Duodenal mucosa (tissue), 2 donors: ENCODE results near the gene GRIN3B.

ENCODE experiments used
- H3K27ac ChIP-seq: one replicate; pipeline ENCODE4 v1.7.0; 2013; ENCODE audit warnings: low read depth, low read length
- H3K27me3 ChIP-seq, 2 donors: one replicate each; pipeline ENCODE4 v1.7.0; 2013; ENCODE audit warnings: low read length in 2 of 2, control low read depth in 1 of 2; ENCODE audit not compliant: insufficient read depth in 2 of 2, control insufficient read depth in 1 of 2
- H3K36me3 ChIP-seq, 2 donors: one replicate each; pipeline ENCODE4 v1.7.0; 2013; ENCODE audit warnings: low read length in 2 of 2, control low read depth in 1 of 2; ENCODE audit not compliant: insufficient read depth in 2 of 2, control insufficient read depth in 1 of 2
- H3K4me1 ChIP-seq, 2 donors: one replicate each; pipeline ENCODE4 v1.7.0; 2013; ENCODE audit warnings: low read length in 2 of 2, control low read depth in 1 of 2; ENCODE audit not compliant: insufficient read depth in 2 of 2, control insufficient read depth in 1 of 2
- H3K4me3 ChIP-seq, 2 donors: one replicate each; pipeline ENCODE4 v1.7.0; 2013; ENCODE audit warnings: low read length in 2 of 2, low read depth in 1 of 2
- H3K9ac ChIP-seq, 2 donors: one replicate each; pipeline ENCODE4 v1.7.0; 2013; ENCODE audit warnings: low read length in 2 of 2, low read depth in 1 of 2
- H3K9me3 ChIP-seq, 2 donors: one replicate each; pipeline ENCODE4 v1.7.0; 2013; ENCODE audit warnings: low read length in 2 of 2, control low read depth in 1 of 2; ENCODE audit not compliant: control insufficient read depth in 1 of 2

Gene GRIN3B

DNA sequence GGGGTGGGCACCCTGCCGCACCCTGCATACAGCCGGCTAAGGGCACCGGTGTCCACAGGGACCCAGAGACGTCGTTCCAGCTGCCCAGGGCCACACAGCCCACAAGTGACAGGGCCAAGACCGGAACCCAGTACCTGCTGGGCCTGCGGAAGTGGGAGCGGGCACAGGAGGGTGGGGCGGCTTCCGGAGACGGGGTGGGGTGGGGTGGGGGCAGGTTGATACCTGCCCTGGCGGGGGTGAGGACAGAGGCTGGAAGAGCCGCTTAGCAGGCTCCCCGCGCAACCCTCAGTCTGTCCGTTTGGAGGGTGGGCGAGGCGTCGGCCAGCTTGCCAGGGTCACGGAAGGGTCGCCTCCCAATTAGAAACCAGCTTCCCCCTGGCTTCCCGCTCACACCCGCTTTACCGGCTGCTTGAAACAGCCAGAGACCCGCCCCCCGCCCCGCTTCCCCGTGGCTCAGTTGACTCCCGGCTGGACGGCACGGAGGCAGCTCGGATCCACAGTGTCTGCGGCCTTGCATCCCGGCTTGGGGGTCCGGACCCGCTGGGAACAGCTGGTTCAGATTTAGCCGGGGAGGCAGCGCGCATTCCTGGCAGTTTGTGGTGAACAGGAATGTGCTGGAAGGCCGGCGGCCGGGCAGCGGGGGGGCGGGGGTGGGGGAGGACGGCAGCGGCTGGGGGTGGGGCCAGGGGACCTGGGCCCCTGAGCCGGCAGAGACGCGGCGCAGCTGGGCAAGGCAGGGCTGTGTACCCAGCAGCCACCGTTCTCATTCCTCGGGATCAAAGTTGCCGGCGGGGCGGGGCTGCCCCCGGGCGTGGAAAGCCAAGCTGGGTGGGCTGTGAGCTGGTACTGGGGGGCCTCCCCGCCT lies 28.1 kb downstream of the GRIN3B start:
- Histone ChIP-seq H3K9ac (peak overlapping the region; percentile 59 to 66), H3K4me1 (peaks cover 0 to 32% of the 10 kb centered on the region in 2 donors), H3K27me3 (no peaks in the 10 kb centered on the region), H3K27ac (peak overlapping the region; percentile 80), H3K4me3 (peak overlapping the region; percentile 72 to 78), H3K36me3 (peaks cover 0 to 13% of the 10 kb centered on the region in 2 donors), H3K9me3 (no peaks in the 10 kb centered on the region)

DNA sequence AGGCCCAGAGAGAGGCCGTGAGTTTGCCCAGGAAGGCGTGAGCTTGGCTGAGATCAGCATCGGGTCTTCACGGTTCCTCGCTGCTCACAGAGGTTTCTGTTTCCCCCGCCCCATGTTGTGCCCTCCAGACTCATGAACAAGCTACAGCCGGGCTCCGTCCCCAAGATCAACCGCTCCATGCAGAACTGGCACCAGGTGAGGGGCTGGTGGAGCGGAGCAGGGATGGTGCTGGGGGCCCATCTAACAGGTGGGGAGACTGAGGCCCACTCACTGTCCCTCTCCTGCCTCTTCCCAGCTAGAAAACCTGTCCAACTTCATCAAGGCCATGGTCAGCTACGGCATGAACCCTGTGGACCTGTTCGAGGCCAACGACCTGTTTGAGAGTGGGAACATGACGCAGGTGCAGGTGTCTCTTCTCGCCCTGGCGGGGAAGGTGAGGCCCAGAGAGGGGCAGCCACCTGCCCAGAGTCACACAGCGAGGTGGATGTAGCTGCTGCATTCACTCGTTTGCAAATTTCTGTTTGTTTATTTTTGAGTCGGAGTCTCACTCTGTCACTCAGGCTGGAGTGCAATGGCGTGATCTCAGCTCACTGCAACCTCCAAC lies 32.1 kb downstream of the GRIN3B start:
- H3K4me3 ChIP-seq = no peak overlapping the region
- H3K9ac ChIP-seq = no peak overlapping the region
- no peaks in the 10 kb centered on the region for H3K27me3 ChIP-seq
- H3K9me3 ChIP-seq = no peaks in the 10 kb centered on the region
- H3K27ac ChIP-seq = no peak overlapping the region
- H3K4me1 ChIP-seq = peaks cover 0 to 23% of the 10 kb centered on the region in 2 donors
- peaks cover 0 to 20% of the 10 kb centered on the region in 2 donors for H3K36me3 ChIP-seq

DNA sequence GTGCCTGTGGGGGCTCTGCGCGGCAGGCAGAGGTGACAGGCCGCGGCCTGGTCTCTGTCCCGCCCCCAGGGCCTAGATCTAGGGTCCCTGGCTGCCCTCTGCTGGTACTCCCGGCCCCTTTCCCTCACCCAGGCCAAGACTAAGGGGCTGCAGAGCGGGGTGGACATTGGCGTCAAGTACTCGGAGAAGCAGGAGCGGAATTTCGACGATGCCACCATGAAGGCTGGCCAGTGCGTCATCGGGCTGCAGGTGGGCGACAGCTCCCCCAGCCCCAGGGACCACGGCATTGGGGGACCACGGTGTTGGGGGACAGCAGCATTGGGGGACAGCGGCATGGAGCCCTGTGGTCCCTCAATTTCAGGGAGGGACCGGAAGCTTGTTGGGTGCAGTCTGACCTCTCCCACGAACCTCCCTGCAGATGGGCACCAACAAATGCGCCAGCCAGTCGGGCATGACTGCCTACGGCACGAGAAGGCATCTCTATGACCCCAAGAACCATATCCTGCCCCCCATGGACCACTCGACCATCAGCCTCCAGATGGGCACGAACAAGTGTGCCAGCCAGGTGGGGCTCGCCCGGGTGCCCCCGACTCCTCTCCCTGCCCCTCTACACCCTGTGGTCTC lies 35.9 kb downstream of the GRIN3B start:
- Histone ChIP-seq H3K4me3 (no peak overlapping the region), H3K4me1 (peaks cover 15 to 35% of the 10 kb centered on the region in 2 donors), H3K27me3 (no peaks in the 10 kb centered on the region), H3K9me3 (no peaks in the 10 kb centered on the region), H3K27ac (no peak overlapping the region), H3K36me3 (peaks cover 0 to 17% of the 10 kb centered on the region in 2 donors), H3K9ac (no peak overlapping the region)

DNA sequence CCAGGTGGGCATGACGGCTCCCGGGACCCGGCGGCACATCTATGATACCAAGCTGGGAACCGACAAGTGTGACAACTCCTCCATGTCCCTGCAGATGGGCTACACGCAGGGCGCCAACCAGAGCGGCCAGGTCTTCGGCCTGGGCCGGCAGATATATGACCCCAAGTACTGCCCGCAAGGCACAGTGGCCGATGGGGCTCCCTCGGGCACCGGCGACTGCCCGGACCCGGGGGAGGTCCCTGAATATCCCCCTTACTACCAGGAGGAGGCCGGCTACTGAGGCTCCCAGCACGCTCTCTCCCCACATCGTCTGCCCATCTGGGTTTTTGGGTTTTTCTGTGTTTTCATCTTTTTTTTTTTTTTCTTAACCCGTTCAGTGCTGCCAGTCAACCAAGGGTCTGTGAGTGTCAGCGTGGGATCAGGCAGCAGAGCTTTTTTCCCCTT lies 37.4 kb downstream of the GRIN3B start:
- no peak overlapping the region for H3K27ac ChIP-seq
- H3K4me1 ChIP-seq = peaks cover 24 to 50% of the 10 kb centered on the region in 2 donors
- H3K27me3 ChIP-seq = no peaks in the 10 kb centered on the region
- H3K9ac ChIP-seq = peak overlapping the region in 1 of 2 donors; percentile 25
- no peaks in the 10 kb centered on the region for H3K9me3 ChIP-seq
- peaks cover 0 to 11% of the 10 kb centered on the region in 2 donors for H3K36me3 ChIP-seq
- H3K4me3 ChIP-seq = no peak overlapping the region

DNA sequence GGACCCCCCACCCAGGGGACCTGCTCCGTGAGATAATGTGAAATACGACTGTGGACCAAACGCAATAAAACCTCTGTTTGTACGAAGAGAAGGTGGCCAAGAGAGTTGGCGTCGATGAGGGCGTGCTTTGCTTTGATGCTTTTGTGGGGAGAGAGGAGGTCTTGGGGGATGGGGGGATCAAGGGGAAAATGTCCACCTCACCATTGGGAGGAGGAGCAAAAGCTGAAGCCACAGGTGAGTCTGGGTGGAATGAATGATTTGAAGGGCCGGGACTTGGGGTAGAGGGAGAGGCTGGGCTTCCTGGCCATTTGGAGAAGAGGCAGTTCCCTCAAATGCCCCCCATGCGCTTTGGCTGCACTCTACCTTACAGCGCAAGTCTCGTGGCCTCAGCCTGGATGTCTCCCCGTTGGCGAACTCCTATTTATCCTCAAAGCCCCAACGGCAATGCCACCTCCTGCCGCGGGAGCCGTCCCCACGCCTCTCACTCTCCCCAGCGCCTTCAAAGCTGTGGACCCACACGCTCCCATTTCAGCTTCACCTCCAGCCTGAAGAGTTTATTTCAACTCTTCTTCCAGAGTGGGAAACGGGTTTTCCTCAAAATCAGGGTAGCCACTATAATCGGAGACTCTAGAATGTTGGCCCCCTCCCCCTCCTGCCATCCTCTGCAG lies 38.9 kb downstream of the GRIN3B start:
- Histone ChIP-seq H3K36me3 (peaks cover 0 to 5% of the 10 kb centered on the region in 2 donors), H3K9me3 (no peaks in the 10 kb centered on the region), H3K9ac (no peak overlapping the region), H3K4me1 (peaks cover 27 to 55% of the 10 kb centered on the region in 2 donors), H3K27ac (no peak overlapping the region), H3K27me3 (no peaks in the 10 kb centered on the region), H3K4me3 (peak overlapping the region; percentile 10 to 81)

DNA sequence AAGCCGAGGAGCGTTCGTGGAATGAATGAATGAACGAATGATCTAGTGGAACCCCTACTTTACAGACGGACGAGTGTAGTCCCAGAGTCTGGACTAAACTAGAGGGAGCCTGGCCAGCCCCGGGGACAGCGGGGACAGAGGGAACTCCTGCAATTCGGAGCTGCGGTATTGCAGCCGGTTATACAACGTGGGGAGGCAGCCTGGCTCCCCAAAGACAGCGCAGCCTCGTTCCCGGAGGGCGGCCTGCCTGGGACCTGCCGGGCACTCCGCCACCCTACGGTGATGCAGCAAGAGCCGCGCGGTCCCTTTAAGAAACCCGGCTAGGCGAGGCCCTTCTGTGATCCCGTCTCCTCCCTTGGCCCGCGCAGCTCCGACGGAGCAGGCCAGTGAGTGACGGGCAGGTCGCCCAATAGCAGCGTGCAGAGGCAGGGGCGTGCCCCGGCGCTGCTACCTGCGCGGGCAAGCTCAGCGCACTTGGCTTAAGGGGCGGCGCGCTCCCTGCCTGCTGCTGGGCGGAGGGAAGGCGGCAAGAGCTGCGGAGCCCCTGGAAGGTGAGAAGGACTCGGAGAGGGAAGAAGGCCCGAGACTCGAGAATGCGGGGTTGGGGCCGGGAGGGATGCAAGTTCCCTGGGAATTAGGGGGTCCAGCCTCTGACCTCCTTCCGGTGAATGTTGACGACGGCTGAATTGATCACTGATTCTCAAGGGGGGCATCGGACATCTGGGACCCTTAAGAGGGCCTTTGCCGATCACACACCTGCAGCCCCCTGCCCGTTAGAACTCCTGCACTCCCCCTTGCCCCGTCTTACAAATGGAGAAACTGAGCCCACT lies 39.6 kb downstream of the GRIN3B start, which contains the start of gene ABCA7:
Gene ABCA7 (plus strand): TSS at position 462 of the 830 bp plus-strand sequence. CDS start 1,255 bp downstream, outside the sequence.
- Histone ChIP-seq H3K27ac (no peak within 1 kb of the TSS), H3K27me3 (no peaks in the 10 kb centered on the region), H3K4me1 (peaks cover 27 to 55% of the 10 kb centered on the region in 2 donors), H3K4me3 (peak within 1 kb of the TSS; percentile 71 to 81), H3K9ac (peak within 1 kb of the TSS; percentile 69 to 73), H3K9me3 (no peaks in the 10 kb centered on the region), H3K36me3 (peaks cover 0 to 5% of the 10 kb centered on the region in 2 donors)

DNA sequence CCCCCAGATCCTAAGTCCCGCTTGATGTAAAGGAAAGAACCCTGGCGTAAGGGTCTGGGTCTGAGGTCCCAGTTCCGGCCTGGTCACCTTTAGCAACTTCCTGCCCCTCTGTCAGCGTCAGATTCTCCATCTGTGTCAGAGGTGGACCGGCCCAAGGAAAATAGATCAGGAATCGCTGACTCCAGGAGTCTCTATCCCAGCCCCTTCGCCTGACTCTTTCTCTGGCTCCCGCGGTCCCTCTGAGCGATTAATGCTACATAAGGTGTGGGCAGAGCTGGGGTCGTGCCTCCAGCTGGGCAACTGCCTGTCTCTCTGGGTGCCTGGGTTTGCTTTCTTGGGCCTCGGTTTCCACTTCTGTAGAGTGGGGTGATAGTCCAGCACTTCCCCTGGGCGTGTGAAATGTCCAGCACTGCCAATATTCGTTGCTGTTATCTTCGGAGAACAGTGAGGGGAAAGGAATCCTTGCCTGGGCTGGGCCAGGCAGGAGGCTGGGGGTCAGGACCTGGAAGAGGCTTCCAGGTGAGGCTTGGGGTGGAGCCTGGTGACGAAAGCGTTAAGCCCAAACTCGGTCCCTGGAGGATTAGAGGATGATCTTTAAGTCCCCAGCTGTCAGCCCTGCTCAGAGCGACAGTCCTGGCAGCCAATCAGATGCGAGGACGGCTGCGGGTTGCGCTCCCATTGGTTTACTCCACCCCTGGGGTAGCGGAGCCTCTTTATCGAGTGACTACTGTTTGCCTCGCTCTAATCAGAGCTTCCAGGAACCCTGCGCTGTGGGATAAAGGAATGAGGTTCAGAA lies 40.5 kb downstream of the GRIN3B start:
- Histone ChIP-seq H3K4me1 (peaks cover 27 to 55% of the 10 kb centered on the region in 2 donors), H3K27ac (no peak overlapping the region), H3K27me3 (no peaks in the 10 kb centered on the region), H3K36me3 (peaks cover 0 to 5% of the 10 kb centered on the region in 2 donors), H3K9me3 (no peaks in the 10 kb centered on the region), H3K4me3 (peak overlapping the region; percentile 71 to 81), H3K9ac (peak overlapping the region; percentile 69 to 73)

DNA sequence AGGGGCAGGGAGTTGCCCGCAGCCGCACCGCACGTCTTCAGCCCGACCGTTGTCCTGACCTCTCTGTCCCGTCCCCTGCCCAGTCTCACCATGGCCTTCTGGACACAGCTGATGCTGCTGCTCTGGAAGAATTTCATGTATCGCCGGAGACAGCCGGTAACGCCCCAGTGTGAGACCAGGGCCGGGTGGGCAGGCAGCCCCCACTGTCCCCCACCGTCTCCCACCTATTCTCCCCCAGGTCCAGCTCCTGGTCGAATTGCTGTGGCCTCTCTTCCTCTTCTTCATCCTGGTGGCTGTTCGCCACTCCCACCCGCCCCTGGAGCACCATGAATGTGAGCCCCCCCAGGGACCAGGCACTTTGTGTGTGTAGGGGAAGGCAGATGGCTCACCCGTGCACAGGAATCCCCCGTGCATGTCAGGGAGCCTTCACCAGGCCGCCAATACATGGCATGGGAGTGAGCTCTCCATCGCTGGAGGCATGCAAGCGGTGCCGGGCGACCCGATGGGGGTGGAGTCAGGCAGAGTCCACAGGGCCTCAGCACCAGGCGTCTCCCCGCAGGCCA lies 41.1 kb downstream of the GRIN3B start:
- Histone ChIP-seq H3K4me1 (peaks cover 27 to 55% of the 10 kb centered on the region in 2 donors), H3K4me3 (peak overlapping the region; percentile 71 to 81), H3K9ac (peak overlapping the region; percentile 67 to 73), H3K36me3 (peaks cover 0 to under 1% of the 10 kb centered on the region in 2 donors), H3K27ac (no peak overlapping the region), H3K9me3 (no peaks in the 10 kb centered on the region), H3K27me3 (no peaks in the 10 kb centered on the region)
